GM18502 (cell line): ENCODE data around the gene ARID3B.

Experiments
- ATAC-seq: cut with Tn5 transposase; IDR thresholded peaks from one replicate; pipeline ENCODE4 v1.9.1; 2021; ENCODE audit warnings: mild to moderate bottlenecking; ENCODE audit not compliant: unreplicated experiment, poor library complexity

ARID3B gene

DNA sequence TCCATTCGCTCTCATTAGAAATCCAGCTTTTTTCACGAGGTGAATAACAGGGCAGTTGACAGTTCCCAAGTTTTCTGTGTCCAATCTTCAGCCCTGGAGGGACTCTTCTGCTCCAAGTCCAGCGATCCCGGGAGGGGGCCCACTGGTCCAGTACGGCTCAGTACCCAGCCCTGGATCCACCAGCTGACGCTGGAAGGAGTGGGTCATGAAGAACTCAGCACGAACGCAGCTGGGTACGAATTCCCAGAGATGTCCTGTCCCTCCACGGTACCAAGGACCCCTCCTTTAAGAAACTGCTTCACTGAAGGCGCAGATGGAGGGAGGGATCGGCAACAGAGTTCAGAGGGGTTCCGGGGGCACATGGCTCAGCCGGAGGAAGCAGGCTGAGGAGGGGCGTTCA lies 58.1 kb downstream of the ARID3B start:
- no peak for ATAC-seq

- ATAC-seq: no peak
Observed at GRCh38 chr15:74603026-74603788, 62.2 kb downstream of the ARID3B start.

GRCh38 chr15:74603789-74604705 lies 63.0 kb downstream of the ARID3B start:
- ATAC-seq: no peak

DNA sequence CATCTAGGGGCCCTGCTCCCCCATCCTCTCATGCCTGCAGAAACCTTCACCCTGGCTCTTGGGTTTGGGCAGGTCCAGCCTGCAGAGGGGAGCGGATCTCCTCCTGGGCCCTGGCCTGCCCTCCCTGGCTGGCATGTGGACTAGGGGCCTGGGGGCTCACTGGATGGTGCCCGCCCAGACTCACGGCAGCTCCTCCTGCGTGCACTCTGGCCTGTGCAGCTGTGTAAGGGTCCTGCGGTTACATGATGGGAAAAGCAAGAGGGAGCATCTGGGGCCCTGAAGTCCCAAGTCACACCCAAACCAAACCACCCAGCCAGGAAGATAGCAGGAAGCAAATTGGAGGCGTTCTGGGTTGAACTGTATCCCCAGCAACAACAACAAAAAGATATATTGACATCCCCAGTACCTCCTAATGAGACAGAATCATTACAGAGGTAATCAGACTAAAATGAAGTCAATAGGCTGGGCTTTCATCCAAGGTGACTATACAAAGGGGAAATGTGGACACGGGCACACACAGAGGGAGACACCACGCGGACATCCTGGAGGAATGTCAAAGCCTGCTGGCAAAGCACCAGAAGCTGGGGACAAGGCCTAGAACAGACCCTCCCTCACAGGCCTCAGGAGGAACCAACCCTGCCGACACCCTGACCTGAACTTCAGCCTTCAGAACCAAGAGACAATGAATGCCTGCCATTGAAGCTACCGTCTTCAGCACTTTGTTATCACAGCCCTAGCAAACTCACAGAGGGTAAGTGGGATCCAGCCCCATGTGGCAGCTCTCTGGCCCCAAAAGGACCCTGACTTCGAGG lies 64.2 kb downstream of the ARID3B start:
- no peak for ATAC-seq

GRCh38 chr15:74605795-74606150 lies 64.8 kb downstream of the ARID3B start:
- ATAC-seq: no peak

- no peak for ATAC-seq
Observed at GRCh38 chr15:74608786-74609185, 67.8 kb downstream of the ARID3B start.

DNA sequence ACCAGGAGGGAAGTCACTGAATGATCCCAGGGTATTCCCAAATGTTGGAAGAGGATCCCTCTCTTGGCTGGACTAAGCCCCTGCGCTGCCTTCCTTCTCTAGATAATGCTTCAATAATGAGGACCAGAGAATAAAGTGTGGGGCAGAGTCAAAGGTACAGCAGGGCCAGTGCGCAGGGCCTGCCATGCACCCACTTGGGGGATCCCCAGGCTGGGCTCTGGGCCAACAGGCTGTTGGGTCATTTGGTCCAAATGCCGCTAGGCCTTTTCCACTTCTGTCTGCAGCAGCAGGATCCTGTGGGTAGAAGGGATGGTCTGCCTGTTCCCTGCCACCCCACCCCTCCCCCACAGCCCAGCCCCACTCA lies 68.9 kb downstream of the ARID3B start:
- no peak for ATAC-seq

DNA sequence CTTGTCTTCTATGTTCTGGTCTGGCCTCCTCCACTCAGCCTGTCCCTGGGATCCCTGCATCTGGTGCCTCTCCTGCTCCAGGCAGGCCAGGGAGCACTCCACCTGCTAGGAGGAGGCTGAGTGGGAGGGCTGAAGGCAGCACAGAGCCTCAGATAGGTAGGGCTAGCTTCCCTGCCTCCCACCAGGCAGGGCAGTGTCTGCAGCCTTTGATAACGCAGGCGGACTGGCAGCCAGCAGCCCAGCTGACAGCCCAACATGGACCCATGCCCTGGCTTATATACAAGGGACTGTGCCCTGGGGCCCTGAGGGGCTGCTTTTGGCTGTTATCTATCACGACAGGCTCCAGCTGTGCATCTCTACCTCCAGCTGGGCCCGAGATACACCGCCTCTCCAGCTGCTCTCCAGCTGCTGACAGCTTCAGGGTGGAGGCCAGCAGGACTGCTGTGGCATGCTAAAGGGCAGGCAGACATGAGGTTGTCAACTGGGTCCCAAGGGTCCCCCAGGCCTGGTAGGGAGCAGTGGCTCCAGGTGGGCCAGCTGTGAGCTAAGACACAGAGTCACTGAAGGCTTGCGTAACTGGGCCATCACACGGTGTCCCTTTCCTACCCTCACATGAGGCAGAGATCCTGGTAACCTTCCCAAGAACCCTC lies 69.4 kb downstream of the ARID3B start:
- no peak for ATAC-seq

- ATAC-seq: no peak
Observed at GRCh38 chr15:74611341-74611740, 70.3 kb downstream of the ARID3B start.

DNA sequence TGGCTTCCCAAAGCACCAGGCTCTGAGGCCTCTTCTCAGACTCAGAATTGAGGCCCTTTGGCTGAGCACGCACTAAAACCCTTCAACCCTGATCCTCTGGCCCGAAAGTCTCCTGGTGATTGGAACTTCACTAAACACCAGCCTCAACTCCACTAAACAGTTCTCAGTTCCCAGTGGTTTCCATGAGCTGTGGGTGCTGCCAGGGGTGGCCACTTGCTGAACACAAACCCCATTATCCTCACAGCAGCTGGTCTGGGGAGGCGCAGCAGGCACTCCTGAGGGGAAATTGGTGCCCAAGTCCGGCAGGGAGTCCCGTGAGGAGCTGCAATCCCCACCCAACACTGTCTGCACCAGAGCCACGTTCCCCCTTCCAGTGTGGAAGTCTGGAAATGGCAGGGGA lies 70.8 kb downstream of the ARID3B start:
- no peak for ATAC-seq

- ATAC-seq: no peak
Observed at GRCh38 chr15:74612677-74613076, 71.7 kb downstream of the ARID3B start.

- no peak for ATAC-seq
Observed at GRCh38 chr15:74613089-74613952, 72.3 kb downstream of the ARID3B start.

GRCh38 chr15:74613953-74614743 lies 73.1 kb downstream of the ARID3B start:
- ATAC-seq: no peak

DNA sequence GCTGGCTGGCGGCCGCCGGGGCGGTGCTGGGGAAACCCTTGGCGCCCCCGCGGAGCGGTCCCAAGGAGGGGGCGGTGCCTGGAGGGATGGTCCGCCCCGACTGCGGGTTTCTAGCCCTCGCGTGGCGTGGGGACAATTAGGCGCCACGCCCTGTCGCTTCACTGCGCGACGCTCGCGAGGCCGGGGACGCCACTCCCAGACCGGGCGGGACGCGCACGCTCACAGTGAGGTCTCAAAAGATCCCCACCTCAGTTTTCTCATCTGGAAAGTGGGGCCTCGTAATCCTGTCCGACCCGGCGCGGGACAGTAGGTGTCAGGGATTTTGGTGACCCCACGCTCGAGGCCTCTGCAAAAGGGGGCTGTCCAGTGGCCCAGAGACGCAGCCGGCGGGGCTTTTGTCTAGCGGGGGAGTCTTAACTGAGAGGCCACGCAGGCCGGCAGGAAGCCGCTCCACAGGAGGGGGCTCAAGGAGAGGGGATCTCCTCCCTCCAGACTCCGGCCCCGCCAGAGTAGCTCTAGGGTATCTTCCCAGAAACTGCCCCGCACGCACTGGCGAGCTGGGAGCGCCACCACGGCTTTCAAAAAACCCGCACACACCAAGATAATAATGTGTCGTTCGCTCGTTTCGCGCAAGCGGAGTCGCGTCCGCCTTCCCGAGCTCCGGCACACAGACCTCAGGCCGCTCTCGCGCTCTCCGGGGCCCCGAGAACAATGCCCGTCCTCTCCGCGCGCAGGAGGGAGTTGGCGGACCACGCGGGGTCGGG lies 73.9 kb downstream of the ARID3B start:
- peak; percentile 46 for ATAC-seq

- ATAC-seq: peak; percentile 82
Observed at GRCh38 chr15:74615508-74616365, 74.7 kb downstream of the ARID3B start, which contains the start of gene CLK3. TSS of gene CLK3 (plus strand) at chr15:74615836. CDS start at chr15:74619197, 3,361 bp downstream.

- ATAC-seq: no peak
Observed at GRCh38 chr15:74616366-74616939, 75.4 kb downstream of the ARID3B start.

DNA sequence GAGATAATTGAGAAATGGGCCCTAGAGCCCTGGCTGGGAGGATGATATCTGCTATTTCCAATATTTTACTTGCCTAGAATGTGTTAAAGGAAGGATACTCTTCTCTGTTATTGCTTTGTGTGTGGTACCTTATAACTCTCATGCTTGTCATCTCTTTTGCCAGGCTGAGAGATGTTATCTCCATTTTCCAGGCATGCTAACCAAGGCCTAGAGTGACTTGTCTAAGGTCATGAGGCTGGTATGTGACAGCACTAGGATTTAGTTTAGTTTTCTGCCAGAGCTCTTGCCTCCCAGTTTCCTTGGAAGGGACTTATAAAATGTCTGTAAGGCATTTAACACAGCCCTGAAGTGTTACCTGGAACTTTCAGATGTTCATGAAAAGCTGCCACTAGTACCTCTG lies 76.0 kb downstream of the ARID3B start:
- ATAC-seq: no peak
